ENCODE data around the gene ADCY7. TPM values are rescaled to one million over a fixed set of nuclear protein-coding genes. Genes with fewer than 3 reads are reported as not detected.

ADCY7 gene
- total RNA-seq, 1 experiment from 2014 or later = 13.1 TPM

- no peak overlapping the region for H3K9ac ChIP-seq (ENCODE audit: low read length)
- ATAC-seq (no peak), DNase-seq (no peak)
- no peak for TF ChIP-seq EZH2phosphoT487 (IDR thresholded peaks at IDR 0.05; ENCODE audit: borderline replicate concordance, low read length)
- no peak for TF ChIP-seq EZH2 (IDR thresholded peaks at IDR 0.05; ENCODE audit: low read length, unreplicated experiment)
- TF ChIP-seq, protein P1, sequence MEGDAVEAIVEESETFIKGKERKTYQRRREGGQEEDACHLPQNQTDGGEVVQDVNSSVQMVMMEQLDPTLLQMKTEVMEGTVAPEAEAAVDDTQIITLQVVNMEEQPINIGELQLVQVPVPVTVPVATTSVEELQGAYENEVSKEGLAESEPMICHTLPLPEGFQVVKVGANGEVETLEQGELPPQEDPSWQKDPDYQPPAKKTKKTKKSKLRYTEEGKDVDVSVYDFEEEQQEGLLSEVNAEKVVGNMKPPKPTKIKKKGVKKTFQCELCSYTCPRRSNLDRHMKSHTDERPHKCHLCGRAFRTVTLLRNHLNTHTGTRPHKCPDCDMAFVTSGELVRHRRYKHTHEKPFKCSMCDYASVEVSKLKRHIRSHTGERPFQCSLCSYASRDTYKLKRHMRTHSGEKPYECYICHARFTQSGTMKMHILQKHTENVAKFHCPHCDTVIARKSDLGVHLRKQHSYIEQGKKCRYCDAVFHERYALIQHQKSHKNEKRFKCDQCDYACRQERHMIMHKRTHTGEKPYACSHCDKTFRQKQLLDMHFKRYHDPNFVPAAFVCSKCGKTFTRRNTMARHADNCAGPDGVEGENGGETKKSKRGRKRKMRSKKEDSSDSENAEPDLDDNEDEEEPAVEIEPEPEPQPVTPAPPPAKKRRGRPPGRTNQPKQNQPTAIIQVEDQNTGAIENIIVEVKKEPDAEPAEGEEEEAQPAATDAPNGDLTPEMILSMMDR (conservative IDR thresholded peaks at IDR 0.05; ENCODE audit: low read depth, low read length) = no peak
- H3F3A ChIP-seq (ENCODE audit: low read length, unreplicated experiment) = no peaks in the 10 kb centered on the region
- no peaks in the 10 kb centered on the region for H3K27me3 ChIP-seq (ENCODE audit: low read length)
- no TSS peak for BruUV-seq (replicated peaks)
- no peaks in the 10 kb centered on the region for H3K36me3 ChIP-seq (ENCODE audit: low read depth, low read length)
- ChIA-PET CTCF (no interaction called here), POLR2A (ENCODE audit: unreplicated experiment) (no interaction called here)
- no peaks in the 10 kb centered on the region for H3K9me3 ChIP-seq (ENCODE audit: low read length)
- H3K4me3 ChIP-seq (ENCODE audit: low read length) = no peak overlapping the region
- no peaks in the 10 kb centered on the region for H3K79me2 ChIP-seq (ENCODE audit: low read length)
- no peaks in the 10 kb centered on the region for H4K20me1 ChIP-seq (ENCODE audit: low read length)
- no peak overlapping the region for H3K4me2 ChIP-seq (ENCODE audit: low read length)
- no peaks in the 10 kb centered on the region for H3K4me1 ChIP-seq (ENCODE audit: insufficient read depth, low read length)
- no peak overlapping the region for H2AFZ ChIP-seq (ENCODE audit: low read length)
- intact Hi-C loops (cut with micrococcal nuclease) = no loop called here
- H3K9me2 ChIP-seq (replicated peaks; ENCODE audit: low read length) = no peaks in the 10 kb centered on the region
- no peak overlapping the region for H3K27ac ChIP-seq (ENCODE audit: low read length)
Measured at GRCh38 chr16:50272687-50273381, 6.5 kb downstream of the ADCY7 start.

- POLR2A ChIA-PET (ENCODE audit: unreplicated experiment) = no interaction called here
- no peak overlapping the region for H3K9ac ChIP-seq (ENCODE audit: low read length)
- no peak overlapping the region for H3K27ac ChIP-seq (ENCODE audit: low read length)
- no peak for TF ChIP-seq EZH2phosphoT487 (IDR thresholded peaks at IDR 0.05; ENCODE audit: borderline replicate concordance, low read length)
- TF ChIP-seq, protein P1 (conservative IDR thresholded peaks at IDR 0.05; ENCODE audit: low read depth, low read length) = no peak
- no peak for TF ChIP-seq EZH2 (IDR thresholded peaks at IDR 0.05; ENCODE audit: low read length, unreplicated experiment)
- no TSS peak for BruUV-seq (replicated peaks)
- H3K9me3 ChIP-seq (ENCODE audit: low read length) = no peaks in the 10 kb centered on the region
- no peaks in the 10 kb centered on the region for H3K9me2 ChIP-seq (replicated peaks; ENCODE audit: low read length)
- H3K27me3 ChIP-seq (ENCODE audit: low read length) = no peaks in the 10 kb centered on the region
- ATAC-seq (no peak), DNase-seq (no peak)
- H3F3A ChIP-seq (ENCODE audit: low read length, unreplicated experiment) = no peaks in the 10 kb centered on the region
- no peak overlapping the region for H2AFZ ChIP-seq (ENCODE audit: low read length)
- H3K4me2 ChIP-seq (ENCODE audit: low read length) = no peak overlapping the region
- no peaks in the 10 kb centered on the region for H4K20me1 ChIP-seq (ENCODE audit: low read length)
- no peaks in the 10 kb centered on the region for H3K79me2 ChIP-seq (ENCODE audit: low read length)
- no peaks in the 10 kb centered on the region for H3K36me3 ChIP-seq (ENCODE audit: low read depth, low read length)
- intact Hi-C loops (cut with micrococcal nuclease) = no loop called here
- no peak overlapping the region for H3K4me3 ChIP-seq (ENCODE audit: low read length)
- CTCF ChIA-PET = no interaction called here
- no peaks in the 10 kb centered on the region for H3K4me1 ChIP-seq (ENCODE audit: insufficient read depth, low read length)
Measured at GRCh38 chr16:50273382-50273690, 7.0 kb downstream of the ADCY7 start.

- Histone ChIP-seq H4K20me1 (ENCODE audit: low read length) (no peaks in the 10 kb centered on the region), H3K9me3 (ENCODE audit: low read length) (no peaks in the 10 kb centered on the region), H2AFZ (ENCODE audit: low read length) (no peak overlapping the region), H3K4me1 (ENCODE audit: insufficient read depth, low read length) (no peaks in the 10 kb centered on the region), H3F3A (ENCODE audit: low read length, unreplicated experiment) (no peaks in the 10 kb centered on the region), H3K4me3 (ENCODE audit: low read length) (no peak overlapping the region), H3K27ac (ENCODE audit: low read length) (no peak overlapping the region), H3K9ac (ENCODE audit: low read length) (no peak overlapping the region), H3K9me2 (replicated peaks; ENCODE audit: low read length) (no peaks in the 10 kb centered on the region), H3K4me2 (ENCODE audit: low read length) (no peak overlapping the region), H3K79me2 (ENCODE audit: low read length) (no peaks in the 10 kb centered on the region), H3K27me3 (ENCODE audit: low read length) (no peaks in the 10 kb centered on the region), H3K36me3 (ENCODE audit: low read depth, low read length) (no peaks in the 10 kb centered on the region)
- POLR2A ChIA-PET (ENCODE audit: unreplicated experiment) = no interaction called here
- BruUV-seq (replicated peaks) = no TSS peak
- CTCF ChIA-PET = no interaction called here
- DNase-seq = no peak
- TF ChIP-seq EZH2 (IDR thresholded peaks at IDR 0.05; ENCODE audit: low read length, unreplicated experiment) (no peak), EZH2phosphoT487 (IDR thresholded peaks at IDR 0.05; ENCODE audit: borderline replicate concordance, low read length) (no peak)
- TF ChIP-seq, protein P1 (conservative IDR thresholded peaks at IDR 0.05; ENCODE audit: low read depth, low read length) = no peak
- no peak for ATAC-seq
- intact Hi-C loops (cut with micrococcal nuclease) = no loop called here
Measured at GRCh38 chr16:50273888-50274325, 7.6 kb downstream of the ADCY7 start.
